ENCODE results near the gene ARID4A. TPM values are rescaled to one million over a fixed set of nuclear protein-coding genes. Genes with fewer than 3 reads are reported as not detected.

The ARID4A gene
- total and polyA plus RNA-seq, 2 of the 13 experiments (the other 11 are each of a cell fraction or from before 2014, with no cell fraction given), result 7.2 to 9.7 TPM

DNA sequence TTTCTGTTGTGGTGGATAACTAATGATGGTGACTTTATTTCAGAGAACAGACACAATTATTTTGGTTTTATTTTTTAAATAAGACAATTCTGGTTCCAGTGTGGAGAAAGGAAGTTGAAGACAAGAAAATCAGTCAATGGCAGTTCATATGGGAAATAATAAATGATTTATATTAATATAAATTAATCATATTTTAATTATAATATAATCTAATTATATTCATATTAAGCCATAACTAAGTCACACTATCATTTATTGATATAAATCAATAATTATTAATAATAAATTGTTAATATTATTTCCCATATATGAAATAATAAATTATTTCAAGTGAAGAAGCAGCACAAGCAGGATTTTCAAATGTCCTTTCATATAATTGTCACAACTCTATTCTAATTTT lies 100.1 kb downstream of the ARID4A start:
- H3K4me3 ChIP-seq (replicated peaks in 1 of 3; ENCODE audit: insufficient read depth in 1 of 3, low read depth in 2 of 3, low read length in 3 of 3), result no peak overlapping the region
- in situ Hi-C loops (cut with HindIII; ENCODE audit: extremely low pct_ligation_motif_present, low pct_unique_long_range_greater_than_20kb), result no loop called here
- ATAC-seq, result no peak

More for the DNA sequence above, 100.1 kb downstream of the ARID4A start:
- FAIRE-seq (no peak), DNase-seq (ENCODE audit: low spot score) (no peak)
- Histone ChIP-seq H3K27ac (ENCODE audit: extremely low read length, insufficient read depth, low read length) (no peak overlapping the region), H3K9me3 (ENCODE audit: low read length) (no peaks in the 10 kb centered on the region), H3K4me1 (ENCODE audit: insufficient read depth, low read length) (peaks cover 21% of the 10 kb centered on the region), H3K27me3 (ENCODE audit: control insufficient read depth in 1 of 2, insufficient read depth in 2 of 2, low read length in 2 of 2) (no peaks in the 10 kb centered on the region; a peak in 1 of 5 replicates), H3K36me3 (replicated peaks in 1 of 2; ENCODE audit: control insufficient read depth in 1 of 2, insufficient read depth in 2 of 2, low read length in 2 of 2) (no peaks in the 10 kb centered on the region; a peak in 1 of 5 replicates), H4K20me1 (ENCODE audit: insufficient read depth, low read length) (no peaks in the 10 kb centered on the region), H3K4me2 (ENCODE audit: low read depth, low read length) (no peak overlapping the region), H2AFZ (ENCODE audit: low read length) (no peak overlapping the region), H3K79me2 (ENCODE audit: insufficient read depth, low read length) (no peaks in the 10 kb centered on the region), H3K9ac (ENCODE audit: insufficient read depth, low read depth, low read length) (no peak overlapping the region)
- no TSS peak for BruUV-seq (replicated peaks)
- no peak for TF ChIP-seq ADNP (CRISPR knock-in tag; IDR thresholded peaks at IDR 0.05)
- no peak for TF ChIP-seq CREM (IDR thresholded peaks at IDR 0.05)
- TF ChIP-seq CREM (CRISPR knock-in tag; IDR thresholded peaks at IDR 0.05), result no peak
- TF ChIP-seq ZNF598 (CRISPR knock-in tag; IDR thresholded peaks at IDR 0.05; ENCODE audit: borderline replicate concordance), result no peak
- no peak for TF ChIP-seq SAP130 (CRISPR knock-in tag; IDR thresholded peaks at IDR 0.05; ENCODE audit: low read depth)
- TF ChIP-seq STAG1 (CRISPR knock-in tag; IDR thresholded peaks at IDR 0.05), result no peak
- no peak for TF ChIP-seq ZNF12 (CRISPR knock-in tag; IDR thresholded peaks at IDR 0.05)
- TF ChIP-seq, protein P1, sequence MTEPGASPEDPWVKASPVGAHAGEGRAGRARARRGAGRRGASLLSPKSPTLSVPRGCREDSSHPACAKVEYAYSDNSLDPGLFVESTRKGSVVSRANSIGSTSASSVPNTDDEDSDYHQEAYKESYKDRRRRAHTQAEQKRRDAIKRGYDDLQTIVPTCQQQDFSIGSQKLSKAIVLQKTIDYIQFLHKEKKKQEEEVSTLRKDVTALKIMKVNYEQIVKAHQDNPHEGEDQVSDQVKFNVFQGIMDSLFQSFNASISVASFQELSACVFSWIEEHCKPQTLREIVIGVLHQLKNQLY (CRISPR knock-in tag; IDR thresholded peaks at IDR 0.05), result no peak
- no peak for TF ChIP-seq ZNF205 (CRISPR knock-in tag; IDR thresholded peaks at IDR 0.05)
- TF ChIP-seq, protein P2, sequence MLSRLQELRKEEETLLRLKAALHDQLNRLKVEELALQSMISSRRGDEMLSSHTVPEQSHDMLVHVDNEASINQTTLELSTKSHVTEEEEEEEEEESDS (CRISPR knock-in tag; IDR thresholded peaks at IDR 0.05; ENCODE audit: borderline replicate concordance), result no peak
- TF ChIP-seq ZNF326 (CRISPR knock-in tag; IDR thresholded peaks at IDR 0.05; ENCODE audit: borderline replicate concordance), result no peak
- no peak for TF ChIP-seq EED (CRISPR knock-in tag; IDR thresholded peaks at IDR 0.05)
- no peak for TF ChIP-seq FIP1L1 (IDR thresholded peaks at IDR 0.05; ENCODE audit: borderline replicate concordance, insufficient read depth, low read depth, low read length)
- TF ChIP-seq, protein P3, sequence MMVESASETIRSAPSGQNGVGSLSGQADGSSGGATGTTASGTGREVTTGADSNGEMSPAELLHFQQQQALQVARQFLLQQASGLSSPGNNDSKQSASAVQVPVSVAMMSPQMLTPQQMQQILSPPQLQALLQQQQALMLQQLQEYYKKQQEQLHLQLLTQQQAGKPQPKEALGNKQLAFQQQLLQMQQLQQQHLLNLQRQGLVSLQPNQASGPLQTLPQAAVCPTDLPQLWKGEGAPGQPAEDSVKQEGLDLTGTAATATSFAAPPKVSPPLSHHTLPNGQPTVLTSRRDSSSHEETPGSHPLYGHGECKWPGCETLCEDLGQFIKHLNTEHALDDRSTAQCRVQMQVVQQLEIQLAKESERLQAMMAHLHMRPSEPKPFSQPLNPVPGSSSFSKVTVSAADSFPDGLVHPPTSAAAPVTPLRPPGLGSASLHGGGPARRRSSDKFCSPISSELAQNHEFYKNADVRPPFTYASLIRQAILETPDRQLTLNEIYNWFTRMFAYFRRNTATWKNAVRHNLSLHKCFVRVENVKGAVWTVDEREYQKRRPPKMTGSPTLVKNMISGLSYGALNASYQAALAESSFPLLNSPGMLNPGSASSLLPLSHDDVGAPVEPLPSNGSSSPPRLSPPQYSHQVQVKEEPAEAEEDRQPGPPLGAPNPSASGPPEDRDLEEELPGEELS (CRISPR knock-in tag; IDR thresholded peaks at IDR 0.05), result no peak
- TF ChIP-seq RXRA (CRISPR knock-in tag; IDR thresholded peaks at IDR 0.05), result no peak
- TF ChIP-seq ZNF20 (CRISPR knock-in tag; IDR thresholded peaks at IDR 0.05), result no peak
- no peak for TF ChIP-seq ZNF335 (CRISPR knock-in tag; IDR thresholded peaks at IDR 0.05)
- TF ChIP-seq, protein P4, sequence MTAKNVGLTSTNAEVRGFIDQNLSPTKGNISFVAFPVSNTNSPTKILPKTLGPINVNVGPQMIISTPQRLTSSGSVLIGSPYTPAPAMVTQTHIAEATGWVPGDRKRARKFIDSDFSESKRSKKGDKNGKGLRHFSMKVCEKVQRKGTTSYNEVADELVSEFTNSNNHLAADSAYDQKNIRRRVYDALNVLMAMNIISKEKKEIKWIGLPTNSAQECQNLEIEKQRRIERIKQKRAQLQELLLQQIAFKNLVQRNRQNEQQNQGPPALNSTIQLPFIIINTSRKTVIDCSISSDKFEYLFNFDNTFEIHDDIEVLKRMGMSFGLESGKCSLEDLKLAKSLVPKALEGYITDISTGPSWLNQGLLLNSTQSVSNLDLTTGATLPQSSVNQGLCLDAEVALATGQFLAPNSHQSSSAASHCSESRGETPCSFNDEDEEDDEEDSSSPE (CRISPR knock-in tag; IDR thresholded peaks at IDR 0.05), result no peak
- ChIA-PET CTCF (ENCODE audit: low intra/inter-chr PET ratio, low total read pairs) (no interaction called here), POLR2A (no interaction called here)
- intact Hi-C loops (cut with micrococcal nuclease; ENCODE audit: unreplicated experiment), result no loop called here

Measured in HepG2 (cell line).